Stimulated activated CD4-positive, alpha-beta T cell treated with anti-CD3 and anti-CD28 coated beads, Interleukin-4, amount 100 ng/mL, for 48 hours (primary cell): ENCODE measurements around the gene TBC1D12.
"Not testable (repeated sequence)": the region's sequence is repeated elsewhere in the genome, so short reads cannot be mapped to it uniquely, and the experiment has no call there.

Source experiments
- DNase-seq, 2 donors: peaks; one replicate each; pipeline ENCODE4 v3.0.0-alpha.2; 2020; ENCODE audit warnings: low read depth in 2 of 2

TBC1D12 gene

DNA sequence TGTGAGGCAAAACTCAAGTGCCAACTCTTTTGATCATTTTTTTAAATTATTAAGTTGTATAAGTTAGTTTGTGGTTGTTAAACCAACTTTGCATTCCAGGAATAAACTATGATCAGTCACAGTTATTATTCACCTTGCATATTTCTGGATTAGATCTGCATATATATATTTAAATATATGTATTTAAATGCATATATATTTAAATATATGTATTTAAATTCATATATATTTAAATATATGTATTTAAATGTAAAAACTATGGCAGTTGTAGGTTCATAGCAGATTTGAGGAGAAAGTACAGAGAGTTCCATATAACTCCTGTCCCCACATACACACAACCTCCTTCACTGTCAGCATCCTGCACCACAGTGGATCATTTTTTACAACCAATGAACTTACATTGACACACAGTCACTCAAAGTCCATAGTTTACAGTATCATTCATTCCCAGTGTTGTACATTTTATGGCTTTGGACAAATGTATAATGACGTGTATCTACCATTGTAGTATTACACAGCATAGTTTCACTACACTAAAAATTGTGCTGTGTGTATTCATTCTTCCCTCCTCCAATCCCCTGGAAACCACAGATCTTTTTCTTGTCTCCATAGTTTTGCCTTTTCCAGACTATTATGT is 49.7 kb downstream of the TBC1D12 start:
- no peak for DNase-seq

- DNase-seq = no peak
Observed at GRCh38 chr10:94456942-94457341, 54.6 kb downstream of the TBC1D12 start.

DNA sequence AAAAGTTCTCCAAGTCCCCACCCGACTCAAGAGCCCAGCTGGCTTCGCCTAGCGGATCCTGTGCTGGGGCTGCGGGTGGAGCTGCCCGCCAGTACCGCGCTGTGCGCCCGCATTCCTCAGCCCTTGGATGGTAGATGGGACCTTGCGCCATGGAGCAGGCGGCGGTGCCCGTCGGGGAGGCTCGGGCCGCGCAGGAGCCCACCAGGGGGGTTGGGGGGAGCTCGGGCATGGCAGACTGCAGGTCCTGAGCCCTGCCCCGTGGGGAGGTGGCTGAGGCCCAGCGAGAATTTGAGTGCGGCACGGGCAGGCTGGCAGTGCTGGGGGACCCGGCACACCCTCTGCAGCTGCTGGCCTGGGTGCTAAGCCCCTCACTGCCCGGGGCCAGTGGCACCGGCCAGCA is 57.0 kb downstream of the TBC1D12 start:
- no peak for DNase-seq

GRCh38 chr10:94461503-94461902 is 59.2 kb downstream of the TBC1D12 start:
- no peak for DNase-seq

- DNase-seq = no peak
Observed at GRCh38 chr10:94462130-94462529, 59.8 kb downstream of the TBC1D12 start.

DNA sequence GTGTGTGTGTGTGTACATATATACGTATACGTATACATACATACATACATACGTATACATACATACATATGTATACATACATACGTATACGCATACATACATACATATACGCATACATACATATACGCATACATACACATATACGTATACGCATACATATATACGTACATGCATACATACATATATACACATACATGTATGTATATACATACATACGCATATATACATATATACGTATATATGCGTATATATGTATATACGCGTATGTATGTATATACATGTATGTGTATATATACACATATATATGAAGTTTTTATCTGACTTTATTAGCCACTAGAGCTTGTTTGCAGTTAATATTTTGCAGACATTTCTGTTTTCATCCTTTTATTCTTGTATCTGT is 63.3 kb downstream of the TBC1D12 start:
- no peak for DNase-seq

GRCh38 chr10:94481410-94481809 is 79.1 kb downstream of the TBC1D12 start:
- no peak for DNase-seq

DNA sequence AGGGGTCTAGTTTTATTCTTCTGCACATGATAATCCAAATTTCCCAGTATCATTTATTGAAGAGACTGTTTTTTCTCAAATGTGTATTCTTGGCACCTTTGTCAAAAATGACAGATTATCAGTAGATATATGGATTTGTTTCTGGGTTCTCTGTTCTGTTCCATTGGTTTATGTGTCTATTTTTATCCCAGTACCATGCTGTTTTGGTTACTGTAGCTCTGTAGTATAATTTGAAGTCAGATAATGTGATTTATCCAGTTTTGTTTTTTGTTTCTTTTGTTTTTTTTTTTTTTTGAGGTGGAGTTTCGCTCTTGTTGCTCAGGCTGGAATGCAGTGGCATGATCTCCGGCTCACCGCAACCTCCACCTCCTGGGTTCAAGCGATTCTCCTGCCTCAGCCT is 81.6 kb downstream of the TBC1D12 start:
- no peak for DNase-seq

- no peak for DNase-seq
Observed at GRCh38 chr10:94485094-94485493, 82.8 kb downstream of the TBC1D12 start.

DNA sequence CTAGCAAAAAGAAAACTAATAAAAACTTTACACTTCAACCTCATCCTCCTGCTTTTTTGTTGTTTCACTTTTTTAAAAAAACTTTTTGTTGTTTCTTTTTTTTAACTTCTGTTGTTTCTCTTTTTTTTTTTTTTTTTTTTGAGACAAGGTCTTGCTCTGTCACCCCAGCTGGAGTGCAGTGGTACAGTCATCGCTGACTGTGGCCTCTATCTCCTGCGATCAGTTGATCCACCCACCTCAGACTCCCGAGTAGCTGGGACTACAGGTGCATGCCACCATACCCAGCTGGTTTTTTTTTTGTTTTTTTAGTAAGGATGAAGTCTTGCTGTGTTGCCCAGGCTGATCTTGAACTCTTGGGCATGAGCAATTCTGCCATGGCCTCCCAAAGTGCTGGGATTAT is 85.2 kb downstream of the TBC1D12 start:
- no peak for DNase-seq

DNA sequence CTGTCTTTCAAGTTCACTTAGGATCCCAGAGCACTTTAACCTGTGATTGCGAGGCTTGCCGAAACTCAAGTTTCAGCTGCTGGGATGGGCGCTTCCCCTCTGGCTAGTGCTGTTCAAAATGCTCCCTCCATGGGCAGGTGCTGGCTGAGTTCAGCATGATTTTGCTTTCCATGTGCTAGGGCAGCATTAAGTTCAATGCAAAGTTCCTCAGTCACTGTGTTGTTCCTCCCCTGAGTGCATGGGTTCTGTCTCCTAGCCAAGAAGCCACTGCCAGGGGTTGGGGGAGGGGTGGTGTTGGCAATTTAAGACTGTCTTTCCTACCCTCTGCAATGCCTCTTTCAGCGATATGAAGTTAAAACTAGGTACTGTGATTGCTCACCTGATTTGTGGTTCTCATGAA is 86.8 kb downstream of the TBC1D12 start:
- no peak for DNase-seq

DNA sequence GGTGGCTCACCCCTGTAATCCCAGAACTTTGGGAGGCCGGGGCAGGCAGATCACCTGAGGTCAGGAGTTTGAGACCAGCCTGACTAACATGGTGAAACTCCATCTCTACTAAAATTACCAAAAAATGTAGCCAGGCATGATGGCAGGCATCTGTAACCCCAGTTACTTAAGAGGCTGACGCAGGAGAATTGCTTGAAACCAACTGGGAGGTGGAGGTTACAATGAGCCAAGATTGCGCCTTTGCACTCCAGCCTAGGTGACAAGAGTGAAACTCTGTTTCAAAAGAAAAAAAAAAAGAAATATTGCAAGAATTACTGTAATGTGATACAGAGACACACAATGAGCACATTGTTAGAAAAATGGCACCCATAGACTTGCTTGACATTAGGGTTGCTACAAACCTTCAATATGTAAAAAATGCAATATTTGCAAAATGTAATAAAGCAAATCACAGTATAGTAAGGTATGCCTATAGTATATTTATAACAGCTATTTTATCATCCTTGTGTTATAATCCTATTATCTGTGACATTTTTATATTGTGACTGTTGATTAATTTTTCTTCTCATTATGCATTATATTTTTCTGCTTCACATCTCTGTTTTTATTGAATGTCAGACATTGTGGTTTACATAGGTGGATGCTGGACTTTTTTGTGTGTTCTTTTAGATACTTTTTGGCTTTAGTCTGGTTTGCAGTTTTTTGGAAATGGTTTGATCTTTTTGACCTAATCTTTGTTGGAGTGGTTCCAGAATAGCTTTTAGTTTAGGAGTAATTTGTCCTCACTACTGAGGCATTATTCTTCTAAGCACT is 87.8 kb downstream of the TBC1D12 start:
- DNase-seq = no peak

DNA sequence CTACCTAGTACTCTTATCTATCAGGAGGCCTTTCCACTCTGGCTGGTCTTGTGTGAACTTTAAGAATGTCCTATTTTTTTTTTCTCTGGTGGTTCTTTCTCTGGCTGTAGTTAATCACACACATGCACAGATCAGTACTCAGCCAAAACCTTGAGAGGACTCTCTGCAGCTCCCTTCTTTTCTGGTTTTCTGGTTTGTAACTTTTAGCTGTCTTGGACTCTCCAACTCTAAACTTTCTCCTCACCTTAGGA is 88.4 kb downstream of the TBC1D12 start:
- DNase-seq = no peak

DNA sequence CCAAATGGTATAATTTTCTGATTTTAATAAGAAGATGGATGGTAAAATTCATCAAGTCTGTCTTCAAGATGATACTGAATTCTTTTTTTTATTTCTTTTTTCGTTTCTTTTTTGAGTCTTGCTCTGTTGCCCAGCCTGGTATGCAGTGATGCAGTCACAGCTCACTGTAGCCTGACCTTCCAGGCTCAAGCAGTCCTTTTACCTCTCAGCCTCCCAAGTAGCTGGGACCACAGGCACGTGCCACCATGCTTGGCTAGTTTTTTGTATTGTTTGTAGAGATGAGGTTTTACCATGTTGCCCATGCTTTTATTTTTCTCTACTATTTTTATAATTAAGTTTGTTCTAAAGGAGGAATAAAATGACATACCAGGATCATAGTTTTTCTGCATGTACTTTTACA is 91.1 kb downstream of the TBC1D12 start:
- DNase-seq = no peak

DNA sequence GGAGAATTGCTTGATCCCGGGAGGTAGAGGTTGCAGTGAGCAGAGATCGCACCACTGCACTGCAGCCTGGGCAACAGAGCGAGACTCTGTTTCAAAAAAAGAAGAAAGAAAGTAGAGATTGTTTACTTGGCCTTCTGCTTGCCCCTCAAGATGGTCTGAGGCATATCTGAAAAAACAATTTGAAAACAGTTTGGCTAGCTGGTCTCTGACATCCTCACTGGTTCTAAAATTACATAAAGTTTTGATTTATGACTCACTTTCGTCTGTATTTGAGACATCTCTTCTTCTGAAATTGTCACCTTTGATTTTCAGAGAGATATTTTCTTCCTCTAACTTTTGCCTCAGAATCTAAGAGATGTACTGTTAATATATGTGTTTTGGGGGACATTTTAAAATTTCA is 93.7 kb downstream of the TBC1D12 start:
- DNase-seq = no peak

GRCh38 chr10:94496646-94497045 is 94.3 kb downstream of the TBC1D12 start:
- no peak for DNase-seq

- DNase-seq = no peak
Observed at GRCh38 chr10:94500063-94500462, 97.7 kb downstream of the TBC1D12 start.

GRCh38 chr10:94521276-94522250 is 119.2 kb downstream of the TBC1D12 start:
- DNase-seq = no peak

DNA sequence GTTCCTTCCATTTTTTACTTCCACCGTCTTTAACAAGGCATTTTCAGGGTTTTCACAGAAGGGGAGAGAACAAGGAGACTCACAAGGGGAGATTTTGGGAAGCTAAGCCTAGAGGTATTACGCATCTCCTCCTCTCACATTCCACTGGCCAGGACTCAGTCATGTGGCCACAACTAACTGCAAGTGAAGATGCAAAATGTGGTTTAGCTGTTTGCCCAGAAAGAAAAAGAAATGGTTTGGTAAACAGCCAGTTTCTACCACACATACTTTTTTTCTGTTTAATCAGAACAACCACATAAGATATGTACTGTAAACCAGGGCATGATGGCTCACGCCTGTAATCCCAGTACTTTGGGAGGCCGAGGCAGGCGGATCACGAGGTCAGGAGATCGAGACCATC is 121.8 kb downstream of the TBC1D12 start:
- DNase-seq = no peak

- DNase-seq = no peak
Observed at GRCh38 chr10:94524711-94525110, 122.4 kb downstream of the TBC1D12 start.

GRCh38 chr10:94531550-94531949 is 129.2 kb downstream of the TBC1D12 start:
- not testable (repeated sequence) for DNase-seq

DNA sequence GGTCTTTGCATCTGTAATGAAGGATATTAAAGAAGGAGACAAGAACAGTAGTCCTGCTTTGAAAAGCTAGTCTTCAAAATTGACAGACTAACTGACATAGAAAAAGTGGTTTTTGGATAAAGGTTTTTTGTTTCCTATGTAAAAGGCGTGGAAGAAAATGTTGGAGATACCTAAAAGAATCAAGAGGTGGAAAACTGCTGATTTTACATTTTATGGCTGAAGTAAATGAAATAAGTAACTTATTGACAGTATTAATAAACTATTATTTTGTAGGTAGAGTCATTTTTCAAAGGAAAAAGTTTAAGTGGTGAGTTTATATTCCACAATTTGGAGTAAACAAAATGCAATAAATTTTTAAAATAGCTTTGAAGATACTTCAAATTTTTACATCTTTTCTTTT is 130.7 kb downstream of the TBC1D12 start:
- DNase-seq = no peak

DNA sequence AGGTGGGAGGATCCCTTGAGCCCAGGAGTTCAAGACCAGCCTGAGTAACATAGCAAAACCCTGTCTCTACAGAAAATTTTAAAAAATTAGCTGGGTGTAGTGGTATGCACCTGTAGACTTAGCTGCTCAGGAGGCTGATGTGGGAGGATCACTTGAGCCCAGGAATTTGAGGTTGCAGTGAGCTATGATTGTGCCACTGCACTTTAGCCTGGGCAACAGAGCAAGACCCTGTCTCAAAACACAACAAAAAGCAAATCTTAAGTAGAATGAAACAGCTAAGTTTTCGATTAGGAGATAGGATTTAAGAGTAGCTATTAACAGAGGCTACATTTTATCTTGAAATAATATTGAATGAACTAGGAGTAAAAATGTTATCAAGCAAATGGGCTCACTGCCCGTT is 139.9 kb downstream of the TBC1D12 start:
- not testable (repeated sequence) for DNase-seq
